IMR-90 (cell line): ENCODE data around the gene POLR1C. TPM values are rescaled to one million over a fixed set of nuclear protein-coding genes. Genes with fewer than 3 reads are reported as not detected.

Source experiments
- ATAC-seq: fragments of 200-7000 bp; cut with Tn5 transposase; 2 replicates; pipeline ENCODE4 v1.9.1; 2020; ENCODE audit warnings: low read depth, mild to moderate bottlenecking, moderate library complexity
- BruUV-seq: library from RNA; stranded (reverse); fragments of 400-500 nt; replicated peaks from 2 replicates; lab custom pipeline; 2021; lab: Mats Ljungman, UMichigan
- CTCF ChIA-PET: fragments of 300-600 bp; formaldehyde crosslinking; extraction: SDS; loops from one replicate; lab custom pipeline; 2021; ENCODE audit warnings: antibody characterized with exemption; lab: Yijun Ruan, JAX
- POLR2A ChIA-PET: fragments of 300-600 bp; sonication (Branson Sonifier 250); formaldehyde crosslinking; loops from one replicate; lab custom pipeline; 2022; ENCODE audit warnings: antibody characterized with exemption; ENCODE audit not compliant: unreplicated experiment; lab: Charles Lee
- DNase-seq: peaks from one replicate; pipeline ENCODE4 v3.0.0; 2013
- H2AFZ ChIP-seq: replicated peaks from 2 replicates; pipeline ENCODE3; 2013; ENCODE audit warnings: low read length, mild to moderate bottlenecking; ENCODE audit not compliant: poor library complexity
- H2AK5ac ChIP-seq: 2 replicates; pipeline ENCODE4 v1.6.1; 2013; ENCODE audit warnings: low read depth, low read length, inconsistent platforms
- H2AK9ac ChIP-seq: replicated peaks from 2 replicates; pipeline ENCODE3; 2013; ENCODE audit warnings: mild to moderate bottlenecking, low read depth, low read length, moderate library complexity; ENCODE audit not compliant: poor library complexity
- H2BK120ac ChIP-seq: 2 replicates; pipeline ENCODE4 v1.6.1; 2013; ENCODE audit warnings: low read depth, low read length, inconsistent platforms
- H2BK15ac ChIP-seq: 3 replicates; pipeline ENCODE4 v1.6.1; 2013; ENCODE audit warnings: low read depth, low read length, inconsistent platforms
- H2BK20ac ChIP-seq: 2 replicates; pipeline ENCODE4 v1.6.1; 2013; ENCODE audit warnings: low read depth, mild to moderate bottlenecking, inconsistent platforms, low read length, moderate library complexity
- H2BK5ac ChIP-seq: 2 replicates; pipeline ENCODE4 v1.6.1; 2013; ENCODE audit warnings: mild to moderate bottlenecking, low read depth, low read length, inconsistent platforms; ENCODE audit not compliant: poor library complexity, severe bottlenecking
- H3K14ac ChIP-seq: replicated peaks from 2 replicates; pipeline ENCODE4 v1.6.1; 2013; ENCODE audit warnings: low read depth, low read length, inconsistent platforms
- H3K18ac ChIP-seq: 2 replicates; pipeline ENCODE4 v1.6.1; 2013; ENCODE audit warnings: low read depth, low read length, control low read depth
- H3K23ac ChIP-seq: 2 replicates; pipeline ENCODE4 v1.6.1; 2013; ENCODE audit warnings: low read depth, low read length, inconsistent platforms
- H3K27ac ChIP-seq: 2 replicates; pipeline ENCODE4 v1.5.1; 2013; ENCODE audit warnings: mild to moderate bottlenecking, control low read depth, low read length; ENCODE audit not compliant: insufficient read depth
- H3K27me3 ChIP-seq: 2 replicates; pipeline ENCODE4 v1.6.1; 2013; ENCODE audit warnings: low read length; ENCODE audit not compliant: control insufficient read depth, insufficient read depth
- H3K36me3 ChIP-seq: 2 replicates; pipeline ENCODE4 v1.6.1; 2013; ENCODE audit warnings: low read length, mixed read lengths; ENCODE audit not compliant: control insufficient read depth, insufficient read depth
- H3K4ac ChIP-seq: 2 replicates; pipeline ENCODE4 v1.6.1; 2013; ENCODE audit warnings: low read depth, low read length, inconsistent platforms
- H3K4me1 ChIP-seq: 2 replicates; pipeline ENCODE4 v1.6.1; 2013; ENCODE audit warnings: low read length, mixed read lengths; ENCODE audit not compliant: control insufficient read depth, insufficient read depth
- H3K4me2 ChIP-seq: 2 replicates; pipeline ENCODE4 v1.6.1; 2013; ENCODE audit warnings: low read depth, mild to moderate bottlenecking, control low read depth, low read length, moderate library complexity
- H3K4me3 ChIP-seq: 2 replicates; pipeline ENCODE4 v1.5.1; 2013; ENCODE audit warnings: low read depth, mild to moderate bottlenecking, control low read depth, low read length, moderate library complexity; ENCODE audit not compliant: insufficient read depth
- H3K56ac ChIP-seq: 2 replicates; pipeline ENCODE4 v1.6.1; 2013; ENCODE audit warnings: low read length, inconsistent platforms; ENCODE audit not compliant: insufficient read depth; ENCODE audit errors: extremely low read depth
- H3K79me1 ChIP-seq, 2 experiments: 2 replicates each; pipeline ENCODE4 v1.6.1; 2013; ENCODE audit warnings: low read length in 2 of 2, inconsistent platforms in 1 of 2, low read depth in 1 of 2
- H3K9ac ChIP-seq: 2 replicates; pipeline ENCODE4 v1.6.1; 2013; ENCODE audit warnings: low read depth, low read length, control low read depth
- H3K9me1 ChIP-seq: 2 replicates; pipeline ENCODE4 v1.6.1; 2013; ENCODE audit warnings: low read length, inconsistent platforms; ENCODE audit not compliant: insufficient read depth
- H3K9me3 ChIP-seq: 2 replicates; pipeline ENCODE4 v1.6.1; 2013; ENCODE audit warnings: low read length; ENCODE audit not compliant: control insufficient read depth, insufficient read depth
- H4K20me1 ChIP-seq: 2 replicates; pipeline ENCODE4 v1.6.1; 2013; ENCODE audit warnings: low read length, inconsistent platforms; ENCODE audit not compliant: insufficient read depth
- H4K5ac ChIP-seq: 2 replicates; pipeline ENCODE4 v1.6.1; 2013; ENCODE audit warnings: mild to moderate bottlenecking, low read depth, low read length, control low read depth
- H4K8ac ChIP-seq, 2 experiments: 2 replicates each; pipeline ENCODE4 v1.6.1; 2013; ENCODE audit warnings: low read depth in 2 of 2, low read length in 2 of 2, control low read depth in 1 of 2, inconsistent platforms in 1 of 2
- H4K91ac ChIP-seq: 2 replicates; pipeline ENCODE4 v1.6.1; 2013; ENCODE audit warnings: low read depth, low read length, inconsistent platforms; ENCODE audit not compliant: insufficient read depth
- BHLHE40 ChIP-seq: fragments of 150-350 bp; IDR thresholded peaks from 2 replicates; pipeline ENCODE4 v1.6.1; 2016; ENCODE audit warnings: mild to moderate bottlenecking, low read depth, low read length
- CEBPB ChIP-seq: IDR thresholded peaks from 2 replicates; pipeline ENCODE4 v1.6.1; 2012; ENCODE audit warnings: low read depth, low read length, improper control_type of control experiment
- CHD1 ChIP-seq: IDR thresholded peaks from 2 replicates; pipeline ENCODE4 v1.6.1; 2012; ENCODE audit warnings: low read depth, low read length, improper control_type of control experiment
- FOS ChIP-seq: fragments of 150-350 bp; IDR thresholded peaks from 2 replicates; pipeline ENCODE4 v1.6.1; 2016; ENCODE audit warnings: low read depth, low read length
- MAFK ChIP-seq: IDR thresholded peaks from 2 replicates; pipeline ENCODE4 v1.6.1; 2012; ENCODE audit warnings: low read depth, low read length, improper control_type of control experiment
- MAZ ChIP-seq: IDR thresholded peaks from 2 replicates; pipeline ENCODE4 v1.6.1; 2012; ENCODE audit warnings: low read depth, mild to moderate bottlenecking, low read length, improper control_type of control experiment, moderate library complexity, borderline replicate concordance
- MXI1 ChIP-seq: IDR thresholded peaks from 2 replicates; pipeline ENCODE4 v1.6.1; 2012; ENCODE audit warnings: low read depth, mild to moderate bottlenecking, low read length, moderate library complexity, borderline replicate concordance
- NFE2L2 ChIP-seq: fragments of 150-350 bp; IDR thresholded peaks from 2 replicates; pipeline ENCODE4 v1.6.1; 2016; ENCODE audit warnings: low read depth, mild to moderate bottlenecking, low read length
- POLR2A ChIP-seq: IDR thresholded peaks from 2 replicates; pipeline ENCODE4 v1.6.1; 2012; ENCODE audit warnings: mild to moderate bottlenecking, low read depth, low read length
- RAD21 ChIP-seq: IDR thresholded peaks from 2 replicates; pipeline ENCODE4 v1.6.1; 2012; ENCODE audit warnings: low read length, improper control_type of control experiment
- RCOR1 ChIP-seq: IDR thresholded peaks from 2 replicates; pipeline ENCODE4 v1.6.1; 2012; ENCODE audit warnings: mild to moderate bottlenecking, low read length, improper control_type of control experiment; ENCODE audit not compliant: insufficient replicate concordance
- RFX5 ChIP-seq: IDR thresholded peaks from 2 replicates; pipeline ENCODE4 v1.8.0; 2012; ENCODE audit warnings: low read depth, mild to moderate bottlenecking, low read length, moderate library complexity
- SMC3 ChIP-seq: fragments of 150-350 bp; IDR thresholded peaks from 2 replicates; pipeline ENCODE4 v1.6.1; 2016; ENCODE audit warnings: low read depth, mild to moderate bottlenecking, antibody characterized with exemption, low read length, moderate library complexity
- WGBS, 2 experiments: methylation state at CpG; one replicate each; pipeline versions ENCODE4 v1.1.5 to v1.1.7; 2013; ENCODE audit warnings: missing lambda C conversion rate in 2 of 2; ENCODE audit not compliant: insufficient read length in 1 of 2; ENCODE audit errors: extremely low coverage in 2 of 2; 5-methylcytosine and 5-hydroxymethylcytosine counted together
- dilution Hi-C: fragments of 300-500 bp; cut with HindIII; formaldehyde crosslinking; loops from one replicate; pipeline ENCODE4 v1.14.3; 2018; ENCODE audit warnings: low sequenced_read_pairs; ENCODE audit not compliant: unreplicated experiment
- in situ Hi-C: fragments of 300-500 bp; cut with MboI; formaldehyde crosslinking; loops from 3 replicates; pipeline ENCODE4 v1.14.3; 2019; ENCODE audit warnings: low sequenced_read_pairs, inconsistent platforms, mixed read lengths
- intact Hi-C: fragments of 100-400 bp; cut with micrococcal nuclease; formaldehyde crosslinking; loops from 2 replicates; pipeline ENCODE4 v1.10.0; 2022
- polyA plus RNA-seq, 3 experiments: library from polyadenylated mRNA; depleted of rRNA; stranded (reverse); fragments of >200 nt; gene quantifications; 2 replicates each; pipeline ENCODE4 v1.2.3, GENCODE V29; 2012; ENCODE audit warnings: low replicate concordance in 1 of 3
- total RNA-seq: library from RNA; depleted of rRNA; stranded (reverse); fragments of >200 nt; gene quantifications from 2 replicates; pipeline ENCODE4 v1.2.3, GENCODE V29; 2012
- TF ChIP-seq, protein P1 (sequence below): fragments of 150-350 bp; IDR thresholded peaks from 2 replicates; pipeline ENCODE4 v1.6.1; 2017; ENCODE audit warnings: mild to moderate bottlenecking, antibody characterized with exemption, low read length, low read depth
- TF ChIP-seq, protein P2 (sequence below): fragments of 150-350 bp; IDR thresholded peaks from 2 replicates; pipeline ENCODE4 v1.6.1; 2016; ENCODE audit warnings: low read depth, mild to moderate bottlenecking, low read length, moderate library complexity, borderline replicate concordance
- TF ChIP-seq, protein P3 (sequence below): conservative IDR thresholded peaks from 2 replicates; pipeline ENCODE4 v1.5.1; 2012; ENCODE audit warnings: mild to moderate bottlenecking, low read depth, low read length, improper control_type of control experiment

Gene POLR1C
- total and polyA plus RNA-seq, 2 of the 4 experiments (the other 2 are of a cell fraction) = 46.1 to 72.6 TPM

DNA sequence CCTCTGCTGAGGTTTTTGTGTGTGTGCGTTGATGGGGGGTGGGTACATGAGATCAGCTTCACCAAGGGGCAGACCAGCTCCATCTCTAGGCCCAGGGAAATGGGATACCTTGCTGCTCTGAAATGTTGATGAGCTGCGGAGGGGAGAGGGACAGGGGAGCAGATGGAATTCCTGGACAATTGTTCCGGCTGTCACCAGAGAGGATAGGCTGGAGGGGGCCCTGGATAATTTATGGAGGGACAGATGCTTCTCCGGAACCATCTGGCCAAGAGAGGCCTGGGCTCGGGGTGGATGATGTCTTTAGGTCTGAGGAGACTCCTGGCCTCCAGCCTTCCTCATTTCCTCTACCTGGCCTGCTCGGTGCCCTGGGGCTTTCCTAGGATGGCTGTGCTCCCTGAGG is 41.4 kb upstream of the POLR1C start:
- Histone ChIP-seq H3K14ac (no peak overlapping the region), H2BK15ac (no peak overlapping the region), H2BK120ac (no peak overlapping the region), H3K9me1 (peaks cover 18% of the 10 kb centered on the region), H3K36me3 (no peaks in the 10 kb centered on the region), H3K23ac (no peak overlapping the region), H3K79me1 (peaks cover 18 to 28% of the 10 kb centered on the region in 2 experiments), H3K56ac (no peak overlapping the region), H3K27me3 (peaks cover 3% of the 10 kb centered on the region), H4K91ac (no peak overlapping the region), H4K5ac (no peak overlapping the region), H4K20me1 (no peaks in the 10 kb centered on the region), H4K8ac (no peak overlapping the region), H2AK9ac (no peak overlapping the region), H3K18ac (no peak overlapping the region), H3K9me3 (no peaks in the 10 kb centered on the region), H3K4me2 (no peak overlapping the region), H3K27ac (no peak overlapping the region), H3K4me1 (peaks cover 5% of the 10 kb centered on the region), H2BK5ac (no peak overlapping the region), H2AK5ac (no peak overlapping the region), H3K4ac (no peak overlapping the region), H3K9ac (no peak overlapping the region), H2BK20ac (no peak overlapping the region), H3K4me3 (no peak overlapping the region), H2AFZ (peak overlapping the region; percentile 13)
- ChIA-PET POLR2A (no interaction called here), CTCF (interaction anchor here (1.0 kb wide), 2 partner anchors 21 to 32 kb away, joined by 3 read pairs; no protein-coding TSS in a partner anchor)
- intact Hi-C loops = no loop called here
- ATAC-seq (no peak), DNase-seq (no peak)
- TF ChIP-seq RFX5 = no peak
- no peak for TF ChIP-seq CHD1
- TF ChIP-seq BHLHE40 = no peak
- no peak for TF ChIP-seq NFE2L2
- TF ChIP-seq MAZ = no peak
- TF ChIP-seq, protein P1, sequence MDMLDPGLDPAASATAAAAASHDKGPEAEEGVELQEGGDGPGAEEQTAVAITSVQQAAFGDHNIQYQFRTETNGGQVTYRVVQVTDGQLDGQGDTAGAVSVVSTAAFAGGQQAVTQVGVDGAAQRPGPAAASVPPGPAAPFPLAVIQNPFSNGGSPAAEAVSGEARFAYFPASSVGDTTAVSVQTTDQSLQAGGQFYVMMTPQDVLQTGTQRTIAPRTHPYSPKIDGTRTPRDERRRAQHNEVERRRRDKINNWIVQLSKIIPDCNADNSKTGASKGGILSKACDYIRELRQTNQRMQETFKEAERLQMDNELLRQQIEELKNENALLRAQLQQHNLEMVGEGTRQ = no peak
- no peak for TF ChIP-seq CEBPB
- TF ChIP-seq MAFK = no peak
- TF ChIP-seq, protein P2, sequence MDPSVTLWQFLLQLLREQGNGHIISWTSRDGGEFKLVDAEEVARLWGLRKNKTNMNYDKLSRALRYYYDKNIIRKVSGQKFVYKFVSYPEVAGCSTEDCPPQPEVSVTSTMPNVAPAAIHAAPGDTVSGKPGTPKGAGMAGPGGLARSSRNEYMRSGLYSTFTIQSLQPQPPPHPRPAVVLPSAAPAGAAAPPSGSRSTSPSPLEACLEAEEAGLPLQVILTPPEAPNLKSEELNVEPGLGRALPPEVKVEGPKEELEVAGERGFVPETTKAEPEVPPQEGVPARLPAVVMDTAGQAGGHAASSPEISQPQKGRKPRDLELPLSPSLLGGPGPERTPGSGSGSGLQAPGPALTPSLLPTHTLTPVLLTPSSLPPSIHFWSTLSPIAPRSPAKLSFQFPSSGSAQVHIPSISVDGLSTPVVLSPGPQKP = no peak
- no peak for TF ChIP-seq SMC3
- no peak for TF ChIP-seq FOS
- no peak for TF ChIP-seq POLR2A
- TF ChIP-seq, protein P3, sequence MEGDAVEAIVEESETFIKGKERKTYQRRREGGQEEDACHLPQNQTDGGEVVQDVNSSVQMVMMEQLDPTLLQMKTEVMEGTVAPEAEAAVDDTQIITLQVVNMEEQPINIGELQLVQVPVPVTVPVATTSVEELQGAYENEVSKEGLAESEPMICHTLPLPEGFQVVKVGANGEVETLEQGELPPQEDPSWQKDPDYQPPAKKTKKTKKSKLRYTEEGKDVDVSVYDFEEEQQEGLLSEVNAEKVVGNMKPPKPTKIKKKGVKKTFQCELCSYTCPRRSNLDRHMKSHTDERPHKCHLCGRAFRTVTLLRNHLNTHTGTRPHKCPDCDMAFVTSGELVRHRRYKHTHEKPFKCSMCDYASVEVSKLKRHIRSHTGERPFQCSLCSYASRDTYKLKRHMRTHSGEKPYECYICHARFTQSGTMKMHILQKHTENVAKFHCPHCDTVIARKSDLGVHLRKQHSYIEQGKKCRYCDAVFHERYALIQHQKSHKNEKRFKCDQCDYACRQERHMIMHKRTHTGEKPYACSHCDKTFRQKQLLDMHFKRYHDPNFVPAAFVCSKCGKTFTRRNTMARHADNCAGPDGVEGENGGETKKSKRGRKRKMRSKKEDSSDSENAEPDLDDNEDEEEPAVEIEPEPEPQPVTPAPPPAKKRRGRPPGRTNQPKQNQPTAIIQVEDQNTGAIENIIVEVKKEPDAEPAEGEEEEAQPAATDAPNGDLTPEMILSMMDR = no peak
- TF ChIP-seq MXI1 = no peak
- TF ChIP-seq RAD21 = no peak
- no peak for TF ChIP-seq RCOR1
- dilution Hi-C loops = no loop called here
- no TSS peak for BruUV-seq
- in situ Hi-C loops = no loop called here
- no CpG with 5 or more reads among the region's 6 CpGs for WGBS, 2 experiments
